GM21526 (cell line): ENCODE results near the gene PPIL6.

ENCODE experiments used
- ATAC-seq: cut with Tn5 transposase; IDR thresholded peaks from one replicate; pipeline ENCODE4 v1.9.1; 2021; ENCODE audit warnings: moderate library complexity; ENCODE audit not compliant: unreplicated experiment, low FRiP score

PPIL6 gene

DNA sequence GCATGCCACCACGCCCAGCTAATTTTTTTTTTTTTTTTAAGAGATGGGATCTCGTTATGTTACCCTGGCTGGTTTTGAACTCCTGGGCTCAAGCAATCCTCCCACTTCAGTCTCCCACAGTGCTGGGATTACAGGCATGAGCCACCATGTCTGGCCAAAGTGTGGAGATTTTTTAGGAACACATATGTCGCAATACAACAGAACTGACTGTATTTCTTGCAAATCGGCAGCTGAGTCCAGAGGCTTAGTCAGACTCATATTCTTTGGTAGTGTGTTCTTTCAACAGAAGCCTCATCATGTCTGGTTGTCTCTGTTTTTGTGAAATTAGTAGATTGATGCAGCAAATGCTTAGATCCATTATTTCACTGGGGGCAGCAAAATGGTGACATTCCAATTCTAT lies 34.2 kb downstream of the PPIL6 start:
- ATAC-seq = no peak

DNA sequence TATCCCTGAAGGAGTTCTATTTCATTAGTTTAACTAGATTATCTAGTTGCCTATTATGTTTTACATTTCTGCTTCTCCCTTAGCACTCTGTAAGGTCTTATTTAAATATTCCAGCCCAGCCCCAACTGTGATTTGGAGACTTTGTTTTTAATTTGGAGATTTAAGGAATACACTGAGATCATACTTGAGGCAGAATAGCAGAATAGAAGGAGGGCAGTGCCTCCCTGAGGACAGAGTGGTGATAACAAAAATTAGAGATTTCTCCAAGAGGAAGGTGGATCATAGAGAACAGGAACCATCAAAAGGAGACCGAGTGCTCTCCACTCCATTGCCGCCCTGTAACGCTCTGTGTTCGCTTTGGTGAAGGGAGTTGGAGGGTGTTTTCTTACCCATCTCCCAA lies 43.4 kb downstream of the PPIL6 start:
- ATAC-seq = no peak

DNA sequence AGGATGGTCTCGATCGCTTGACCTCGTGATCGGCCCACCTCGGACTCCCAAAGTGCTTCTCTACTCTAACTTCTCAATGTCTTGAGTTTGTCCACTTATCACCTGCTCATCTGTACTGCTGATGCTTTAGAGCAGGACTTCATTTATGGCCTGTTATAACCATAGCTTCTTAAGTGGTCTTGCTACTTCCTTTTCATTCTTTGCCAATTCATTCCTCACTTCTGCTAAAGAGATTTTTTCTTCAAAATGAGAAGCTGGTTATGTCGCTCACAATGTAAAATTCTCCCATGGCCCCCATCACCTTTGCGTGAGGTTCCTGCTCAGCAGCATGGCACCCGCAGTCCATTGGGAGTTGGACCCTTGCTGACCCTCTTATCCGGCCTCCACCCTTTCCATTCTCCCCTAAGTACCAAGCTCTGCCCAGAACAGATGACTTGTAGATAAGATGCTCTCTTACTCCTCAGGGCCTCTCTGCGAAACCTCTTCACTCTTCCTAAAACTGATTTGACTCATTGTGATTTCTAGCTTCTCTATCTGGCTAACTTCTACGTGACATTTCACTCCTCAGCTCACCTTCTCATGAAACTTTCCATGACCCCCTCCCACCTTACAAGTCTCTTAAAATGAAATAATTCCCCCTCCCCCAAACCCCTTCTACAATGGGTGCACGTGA lies 44.2 kb downstream of the PPIL6 start:
- ATAC-seq = no peak

DNA sequence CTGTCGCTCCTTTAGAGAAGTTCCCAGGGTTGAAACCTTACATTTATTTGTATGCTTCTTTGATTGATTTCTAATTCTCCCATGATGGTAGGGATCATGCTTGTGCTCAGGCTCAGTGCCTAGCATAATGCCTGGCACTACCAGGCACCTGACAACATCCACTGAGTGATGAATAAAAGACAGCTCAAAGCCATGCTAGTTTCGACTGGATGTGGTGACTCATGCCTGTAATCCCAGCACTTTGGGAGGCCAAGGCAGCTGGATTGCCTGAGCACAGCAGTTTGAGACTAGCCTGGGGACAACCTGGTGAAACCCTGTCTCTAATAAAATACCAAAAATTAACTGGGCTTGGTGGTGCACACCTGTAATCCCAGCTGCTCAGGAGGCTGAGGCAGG lies 46.5 kb downstream of the PPIL6 start:
- ATAC-seq = no peak

DNA sequence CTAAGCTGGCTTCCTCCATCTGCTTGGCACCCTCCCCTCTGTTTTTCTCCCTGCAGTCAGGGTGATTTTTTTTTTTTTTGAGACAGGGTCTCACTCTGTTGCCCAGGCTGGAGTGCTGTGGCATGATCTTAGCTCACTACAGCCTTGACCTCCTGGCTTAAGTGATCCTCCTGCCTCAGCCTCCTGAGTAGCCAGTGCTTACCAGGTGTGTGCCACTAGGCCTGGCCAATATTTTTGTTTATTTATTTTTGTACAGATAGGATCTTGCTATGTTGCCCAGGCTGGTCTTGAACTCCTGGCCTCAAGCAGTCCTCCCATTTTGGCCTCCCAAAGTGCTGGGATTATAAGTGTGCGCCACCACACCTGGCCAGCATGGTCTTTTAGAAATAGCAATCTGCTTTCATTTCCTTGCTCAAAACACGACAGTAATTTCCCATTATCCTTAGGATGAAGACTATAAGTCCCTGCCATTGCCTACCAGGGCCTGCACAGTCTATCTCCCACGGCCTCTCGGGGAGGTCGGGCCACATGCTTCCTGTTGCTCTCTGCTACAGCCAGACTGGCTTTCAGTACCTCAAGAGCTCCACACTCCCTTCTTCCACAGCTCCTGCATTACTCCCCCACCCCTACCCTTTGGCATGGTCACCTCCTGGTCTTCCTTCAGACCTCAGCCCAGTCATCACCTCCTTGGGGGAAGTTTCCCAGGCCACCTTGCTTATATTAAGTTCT lies 47.1 kb downstream of the PPIL6 start:
- no peak for ATAC-seq

DNA sequence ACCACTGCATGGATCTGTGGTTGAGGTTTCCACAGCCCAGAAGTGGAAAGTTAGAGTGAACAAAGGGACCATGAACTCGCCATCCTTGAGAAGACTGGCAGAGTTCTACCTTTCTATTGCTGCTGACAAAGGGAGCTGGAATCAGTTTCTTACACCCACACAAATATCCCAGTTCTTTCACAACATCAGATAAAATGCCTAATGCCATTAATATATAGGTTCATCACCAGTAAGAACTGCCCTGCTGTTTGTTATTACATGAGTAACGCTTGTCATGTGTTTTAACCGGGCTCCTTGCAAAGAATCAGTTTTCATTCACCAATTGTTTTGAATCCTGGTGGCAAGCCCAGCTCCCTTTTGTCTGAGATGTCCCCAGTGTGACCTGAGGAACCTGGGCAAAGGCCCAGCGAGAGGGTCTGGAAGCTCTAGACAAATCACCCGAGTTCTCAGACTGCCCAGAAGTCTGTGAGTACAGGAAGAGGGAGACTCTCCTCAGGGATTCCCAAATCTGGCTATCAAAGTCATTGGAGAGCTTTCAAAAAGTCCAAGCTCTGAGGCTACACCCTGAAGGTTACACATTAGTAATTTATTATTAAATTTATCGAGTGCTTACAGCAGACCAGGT lies 50.7 kb downstream of the PPIL6 start:
- ATAC-seq = no peak

DNA sequence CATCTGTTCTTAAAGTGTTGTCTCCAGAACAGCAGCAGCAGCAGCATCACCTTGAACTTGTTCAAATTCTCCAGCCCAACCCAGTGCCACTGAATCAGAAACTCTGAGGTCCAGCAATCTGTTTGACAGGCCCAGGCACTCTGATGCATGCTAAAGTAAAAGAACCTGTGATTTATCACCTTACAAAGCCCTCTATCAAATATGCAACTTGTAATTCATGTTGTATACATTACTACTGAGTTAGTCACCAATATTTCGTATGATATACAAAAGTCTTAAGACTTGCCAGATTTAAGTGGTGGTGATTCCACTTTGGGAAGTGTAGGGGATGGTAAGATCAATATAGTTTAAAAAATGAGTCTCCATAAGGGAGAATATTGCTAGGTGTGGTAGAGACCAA lies 52.2 kb downstream of the PPIL6 start:
- no peak for ATAC-seq

DNA sequence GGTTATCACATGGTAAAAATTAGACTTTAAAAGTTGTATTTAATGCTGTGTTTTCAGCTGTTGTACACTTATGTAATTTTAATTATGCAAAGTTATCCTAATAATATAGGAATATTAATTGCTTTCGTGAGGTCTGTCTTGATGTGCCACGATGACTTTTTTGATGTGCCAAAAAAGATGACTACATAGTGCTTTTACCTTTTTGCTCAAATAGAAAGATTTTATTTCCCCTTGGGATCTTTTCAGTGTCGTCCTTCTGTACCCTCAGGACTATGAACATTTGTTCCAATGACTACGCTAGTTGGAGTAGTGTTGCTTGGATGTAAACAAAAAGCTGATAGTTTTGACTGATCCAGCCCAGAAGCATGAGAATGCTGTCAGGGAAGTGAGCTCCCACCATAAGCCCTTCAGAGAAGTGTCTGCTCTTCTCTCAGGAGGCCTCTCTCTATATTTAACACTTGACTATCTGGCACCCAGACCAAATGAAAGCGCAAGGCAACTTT lies 56.9 kb downstream of the PPIL6 start:
- no peak for ATAC-seq

DNA sequence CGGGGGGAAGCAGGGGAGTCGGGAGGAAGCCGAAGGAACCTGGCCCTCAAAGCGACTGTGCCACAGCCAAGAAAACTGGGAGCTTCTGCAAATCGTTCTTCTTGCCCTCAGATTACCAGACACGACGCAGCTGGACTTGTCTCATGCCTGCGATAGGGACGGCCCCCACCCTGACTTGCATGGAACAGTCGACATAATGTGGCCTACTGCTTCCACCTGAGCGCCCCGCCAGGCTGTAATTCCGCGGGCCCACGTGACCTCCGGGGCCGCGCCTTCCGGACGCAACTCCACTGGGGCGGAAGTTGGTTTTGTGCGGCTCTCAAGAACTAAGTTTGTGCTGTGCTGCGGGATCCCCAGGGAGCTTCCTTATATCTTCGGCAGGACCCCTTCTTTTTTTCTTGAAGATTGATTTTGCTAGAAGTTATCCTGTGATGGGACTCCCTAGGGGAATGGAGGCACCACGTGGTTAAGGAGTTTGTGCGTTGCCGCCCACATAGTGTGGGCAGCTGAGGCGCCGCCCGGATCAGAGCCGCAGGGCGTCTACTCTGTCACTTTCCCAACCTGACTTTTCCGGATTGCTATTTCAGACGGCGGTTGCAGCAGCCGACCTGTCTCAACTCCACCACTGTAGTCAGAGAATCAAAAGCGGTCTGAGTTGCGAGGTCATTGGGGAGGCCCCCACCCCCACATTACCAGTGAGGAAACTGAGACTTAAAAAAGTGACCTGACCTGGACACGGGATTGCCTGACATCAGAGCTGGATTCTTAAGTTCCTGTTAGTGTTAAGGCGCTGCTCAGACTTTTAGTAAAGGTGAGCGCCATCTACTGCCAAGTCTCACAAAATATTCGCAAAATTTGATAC lies 57.6 kb downstream of the PPIL6 start:
- ATAC-seq = peak; percentile 70

DNA sequence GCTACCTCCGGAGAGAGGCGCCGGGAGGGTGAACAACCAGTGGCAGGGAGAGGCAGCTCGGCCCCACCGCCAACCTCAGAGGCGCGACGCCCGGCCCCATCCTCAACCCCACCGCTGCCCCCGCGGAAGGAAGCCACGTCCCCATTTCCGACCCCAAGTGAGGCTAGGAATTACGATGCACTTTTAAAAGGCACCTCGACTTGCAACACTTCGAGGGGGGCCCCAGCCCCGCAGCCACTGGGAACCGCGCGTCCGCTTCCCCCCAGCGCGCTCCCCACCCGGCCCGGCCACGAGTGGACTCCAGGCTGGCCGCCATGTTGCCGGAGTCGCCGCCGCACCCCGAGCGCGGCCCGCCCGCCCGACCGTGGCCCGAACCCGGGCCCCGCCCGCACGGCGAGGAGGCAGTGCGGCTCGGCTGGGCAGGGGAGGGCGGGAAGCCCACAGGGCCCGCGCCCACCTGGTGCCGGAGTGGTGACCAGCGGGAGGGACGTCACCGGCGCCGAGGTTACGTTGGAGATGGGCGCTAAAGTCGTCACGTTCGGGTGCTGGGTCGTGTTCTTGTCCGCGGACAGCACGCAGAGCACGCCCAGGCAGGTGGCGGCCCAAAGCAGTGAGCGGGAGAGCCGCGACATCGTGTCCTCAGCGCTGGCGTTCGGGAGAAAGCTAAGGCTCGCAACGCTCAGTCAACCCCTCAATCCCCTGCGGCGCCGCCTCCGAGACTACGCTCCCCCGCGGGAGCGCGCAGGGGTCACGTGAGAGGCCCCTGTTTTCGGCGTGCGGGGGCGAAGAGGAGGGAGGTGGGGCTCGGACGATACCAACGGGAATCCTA lies 58.5 kb downstream of the PPIL6 start, which contains the start of gene CD164:
Gene CD164, minus strand, starts transcription at position 721 of the 829 bp plus-strand sequence. Its CDS starts 89 bp downstream, at position 632.
- peak; percentile 40 for ATAC-seq

DNA sequence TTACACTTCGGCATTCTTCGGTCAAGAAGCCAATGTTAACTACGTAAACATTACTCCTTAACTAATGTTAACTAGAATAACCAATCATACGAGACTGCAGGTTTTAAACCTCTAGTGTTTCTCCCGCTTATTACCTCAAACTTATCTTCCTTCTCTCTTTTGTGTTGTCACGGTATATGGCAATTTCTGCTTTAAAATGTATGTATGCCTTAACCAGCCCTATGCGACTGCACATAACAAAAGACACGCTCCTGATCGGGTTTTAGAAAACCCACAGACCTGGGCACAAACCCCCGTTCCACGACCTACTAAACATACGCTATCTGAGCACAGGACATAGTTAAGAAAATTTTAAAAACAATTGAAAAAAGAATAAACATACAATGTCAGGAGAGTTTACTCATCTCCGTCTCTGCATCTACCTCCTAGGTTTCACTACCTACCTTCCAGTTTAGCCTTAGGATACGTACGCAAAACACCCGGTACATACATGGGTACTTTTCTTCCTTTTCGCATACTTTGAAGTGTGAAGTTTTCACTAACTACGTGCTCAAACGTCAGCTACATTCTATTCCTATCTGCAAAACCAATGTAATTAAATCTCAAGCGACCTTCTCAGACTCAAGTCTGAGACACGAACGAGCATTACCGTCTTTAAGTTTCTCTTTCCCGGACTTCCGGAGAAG lies 59.2 kb downstream of the PPIL6 start:
- no peak for ATAC-seq

DNA sequence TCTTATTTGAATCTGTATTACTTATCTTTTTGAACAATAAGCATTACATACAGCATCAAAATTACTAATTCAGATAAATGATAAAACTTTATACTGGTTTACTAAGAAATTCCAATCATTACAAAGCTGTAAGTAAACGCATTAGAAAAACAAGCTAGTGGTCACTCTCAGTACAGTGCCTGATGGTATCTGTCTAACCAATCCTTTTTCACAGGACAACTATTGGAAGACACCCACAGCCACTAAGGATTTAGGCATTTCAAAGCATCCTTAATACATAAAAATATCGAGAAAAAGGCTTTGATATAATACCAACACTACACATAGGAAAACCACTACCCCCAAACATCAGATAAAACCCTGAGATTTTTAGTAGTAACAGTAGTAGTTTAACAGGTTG lies 60.7 kb downstream of the PPIL6 start:
- ATAC-seq = no peak

DNA sequence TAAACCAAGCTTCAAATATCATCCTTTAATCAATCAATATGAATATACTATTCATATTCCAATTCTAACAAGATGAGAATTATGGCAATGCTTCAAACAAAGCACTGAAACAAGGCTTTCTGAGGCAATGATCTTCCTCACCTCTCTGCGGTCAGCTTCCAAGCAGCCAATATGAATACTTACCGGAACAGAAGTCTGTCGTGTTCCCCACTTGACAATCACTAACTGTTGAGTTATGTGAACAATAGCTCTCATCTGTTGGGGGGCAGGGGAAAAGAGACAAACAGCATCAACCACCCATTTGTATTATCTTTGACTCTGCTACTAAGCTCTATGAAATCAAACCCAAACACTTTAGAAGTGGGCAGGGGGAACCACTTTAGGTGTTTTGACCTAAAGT lies 62.7 kb downstream of the PPIL6 start:
- no peak for ATAC-seq

DNA sequence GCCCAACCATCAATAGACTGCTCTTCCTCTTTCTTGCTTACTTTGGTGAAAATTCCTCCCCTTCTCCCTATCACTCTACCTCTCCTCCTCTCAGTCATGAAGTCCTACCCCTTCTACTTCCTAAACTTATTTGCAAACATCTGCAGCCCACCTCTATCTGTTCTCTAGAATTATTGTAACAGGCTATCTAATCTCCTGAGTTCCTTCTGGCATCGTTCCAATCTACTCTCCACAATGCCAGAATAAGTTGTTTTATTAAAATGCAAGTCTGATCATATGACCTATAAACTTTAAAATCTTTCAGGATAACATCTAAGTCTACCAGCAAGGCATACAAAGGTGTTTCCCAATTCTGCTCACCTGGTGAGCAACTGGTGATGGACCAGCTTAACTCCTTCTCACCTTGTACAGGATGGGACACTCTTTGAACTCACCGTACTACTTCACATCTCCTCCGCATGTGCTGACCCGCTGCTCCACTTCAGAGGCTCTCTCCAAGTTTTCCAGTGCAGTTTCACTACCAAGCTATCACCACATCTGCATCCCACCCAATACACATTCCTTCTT lies 66.0 kb downstream of the PPIL6 start:
- ATAC-seq = no peak

DNA sequence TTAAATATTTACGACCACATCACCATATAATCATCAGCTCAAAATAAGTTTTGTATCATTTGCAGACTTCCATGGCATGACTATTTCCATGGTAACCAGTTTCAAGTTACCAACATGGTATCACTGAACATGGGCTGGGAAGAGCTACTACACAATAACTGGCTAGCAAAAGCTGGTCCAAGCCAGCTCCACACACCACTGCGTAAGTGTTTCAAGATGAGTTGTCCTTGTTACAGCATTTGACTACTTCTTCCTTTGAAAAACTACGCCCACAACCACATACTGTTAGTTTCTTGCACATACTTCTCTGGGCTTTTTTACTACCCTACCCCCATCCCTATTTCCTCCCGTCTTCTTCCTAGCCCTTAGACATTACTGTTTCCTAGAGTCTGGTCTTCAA lies 66.7 kb downstream of the PPIL6 start:
- ATAC-seq = peak; percentile 86

DNA sequence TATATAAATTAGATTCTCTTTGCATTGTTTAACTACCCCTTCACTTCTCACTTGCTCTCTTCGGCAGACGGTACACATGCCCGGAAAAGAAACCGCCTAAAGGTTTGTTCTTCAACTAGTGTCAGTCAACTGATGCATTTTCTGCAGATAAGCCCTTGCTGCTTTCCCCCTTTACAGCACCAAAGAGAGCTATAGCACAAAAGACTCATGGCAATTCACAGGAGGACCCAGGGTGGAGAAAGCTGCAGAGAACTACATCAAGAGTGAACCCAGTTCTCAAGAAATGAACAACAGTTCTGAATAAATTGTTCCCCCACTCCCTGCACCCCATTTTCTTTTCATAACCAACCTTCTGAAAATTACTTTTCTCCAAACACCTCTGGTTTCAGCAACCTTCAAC lies 67.1 kb downstream of the PPIL6 start:
- peak; percentile 5 for ATAC-seq

DNA sequence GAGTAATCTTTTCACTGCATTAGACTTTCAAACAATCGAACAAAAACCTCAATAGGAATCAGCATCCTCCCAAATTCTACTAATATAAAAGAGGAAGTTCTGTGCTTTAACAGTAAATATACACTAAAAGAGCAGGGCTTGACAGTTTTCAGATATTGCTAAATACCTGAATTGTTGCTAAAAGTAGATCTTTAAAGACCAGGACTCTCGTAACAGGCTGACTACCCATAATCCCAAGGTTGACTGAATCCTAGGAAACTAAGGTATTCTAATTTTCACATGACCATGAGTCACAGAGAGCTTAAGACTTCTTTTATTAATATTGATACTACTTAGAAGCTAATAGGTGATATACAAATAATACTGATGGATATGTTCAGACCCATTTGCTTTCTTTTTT lies 68.3 kb downstream of the PPIL6 start:
- no peak for ATAC-seq

DNA sequence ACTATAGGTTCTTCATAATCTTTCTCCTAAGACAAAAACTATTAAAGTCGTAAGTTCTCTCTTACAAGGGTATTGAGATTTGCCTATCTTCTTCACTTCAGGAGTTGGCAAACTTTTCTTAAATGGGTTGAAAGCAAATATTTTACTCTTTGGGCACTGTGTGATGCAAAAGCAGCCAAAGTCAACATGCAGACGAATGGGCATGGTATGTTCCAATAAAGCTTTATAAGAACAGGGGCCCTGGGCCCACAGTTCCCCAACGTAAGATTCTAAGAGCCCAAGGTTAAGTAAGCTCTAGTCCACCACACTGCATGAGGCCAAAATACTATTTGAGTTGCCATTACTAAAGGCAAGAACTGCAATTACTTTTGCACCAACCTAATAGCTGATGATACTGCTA lies 69.6 kb downstream of the PPIL6 start:
- ATAC-seq = no peak

DNA sequence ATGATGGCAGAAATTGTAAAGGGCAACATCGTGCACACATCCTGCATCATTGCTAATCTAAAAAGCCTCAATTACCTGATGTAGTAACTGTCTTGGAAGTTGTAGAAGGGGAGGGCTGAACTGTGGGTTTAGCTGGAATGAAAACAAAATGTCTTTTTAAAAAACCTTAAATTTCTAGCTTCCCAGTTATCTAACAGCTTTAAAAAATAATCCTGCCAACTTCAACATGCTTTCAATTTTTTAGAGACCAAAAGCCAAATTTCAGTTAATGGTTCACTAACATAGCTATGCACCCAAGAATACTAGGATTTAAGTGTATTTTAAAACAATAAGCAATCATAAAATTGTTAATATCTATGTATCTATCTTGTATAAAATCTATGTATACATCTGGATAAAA lies 70.1 kb downstream of the PPIL6 start:
- no peak for ATAC-seq
